Neural cell (in vitro differentiated cells): Measurements from ENCODE around the gene COPA. TPM values are rescaled to one million over a fixed set of nuclear protein-coding genes. Genes with fewer than 3 reads are reported as not detected.
A peak's percentile ranks its signal among the peaks of the same experiment; 100 is the strongest.

ENCODE experiments used
- H2AFZ ChIP-seq: fragments of 200-600, 300-800 bp; sonication (generic), shearing (Covaris generic); 2 replicates; pipeline ENCODE4 v1.6.0; 2014; ENCODE audit warnings: low read depth, mild to moderate bottlenecking, antibody characterized with exemption, low read length, moderate library complexity
- H3F3A ChIP-seq: fragments of 200-600 bp; shearing (Covaris generic); 2 replicates; pipeline ENCODE4 v1.6.1; 2016; ENCODE audit warnings: mild to moderate bottlenecking, moderate library complexity, mixed read lengths, antibody characterized with exemption, low read length; ENCODE audit not compliant: insufficient read depth, poor library complexity, severe bottlenecking
- H3K27ac ChIP-seq: fragments of 200-600, 300-800 bp; sonication (generic), shearing (Covaris generic); 2 replicates; pipeline ENCODE4 v1.5.1; 2014; ENCODE audit warnings: mild to moderate bottlenecking, low read length, moderate library complexity
- H3K27me3 ChIP-seq: fragments of 300-800, 200-600 bp; sonication (generic), shearing (Covaris generic); 2 replicates; pipeline ENCODE4 v1.6.0; 2014; ENCODE audit warnings: mild to moderate bottlenecking, low read depth, low read length, moderate library complexity; ENCODE audit not compliant: insufficient read depth
- H3K36me3 ChIP-seq: fragments of 300-800, 200-600 bp; sonication (generic), shearing (Covaris generic); 2 replicates; pipeline ENCODE4 v1.5.1; 2014; ENCODE audit warnings: mild to moderate bottlenecking, antibody characterized with exemption, low read length, moderate library complexity; ENCODE audit not compliant: insufficient read depth
- H3K4me2 ChIP-seq: fragments of 300-800, 200-600 bp; sonication (generic), shearing (Covaris generic); 2 replicates; pipeline ENCODE4 v1.6.0; 2014; ENCODE audit warnings: mild to moderate bottlenecking, low read length
- H3K4me3 ChIP-seq: fragments of 300-800, 200-600 bp; sonication (generic), shearing (Covaris generic); 2 replicates; pipeline ENCODE4 v1.5.1; 2014; ENCODE audit warnings: mild to moderate bottlenecking, low read length, moderate library complexity
- H3K79me2 ChIP-seq: fragments of 200-600 bp; shearing (Covaris generic); replicated peaks from 2 replicates; pipeline ENCODE4 v1.6.0; 2014; ENCODE audit warnings: mild to moderate bottlenecking, low read length, moderate library complexity; ENCODE audit not compliant: insufficient read depth
- H3K9ac ChIP-seq: fragments of 300-800, 200-600 bp; sonication (generic), shearing (Covaris generic); 2 replicates; pipeline ENCODE4 v1.6.1; 2016; ENCODE audit warnings: mild to moderate bottlenecking, low read length, mixed read lengths
- H3K9me2 ChIP-seq: fragments of 200-600 bp; shearing (Covaris generic); 2 replicates; pipeline ENCODE4 v1.6.1; 2016; ENCODE audit warnings: mild to moderate bottlenecking, low read length, mixed read lengths; ENCODE audit not compliant: insufficient read depth
- H3K9me3 ChIP-seq: fragments of 200-600, 300-800 bp; sonication (generic), shearing (Covaris generic); 2 replicates; pipeline ENCODE4 v1.6.1; 2016; ENCODE audit warnings: mild to moderate bottlenecking, mixed run types, low read length, moderate library complexity, mixed read lengths
- H4K20me1 ChIP-seq: fragments of 200-600 bp; shearing (Covaris generic); 2 replicates; pipeline ENCODE4 v1.6.1; 2016; ENCODE audit warnings: mild to moderate bottlenecking, mixed run types; ENCODE audit not compliant: insufficient read depth
- EP300 ChIP-seq: fragments of 450-650 bp; conservative IDR thresholded peaks from 2 replicates; pipeline ENCODE4 v1.6.1; 2014; ENCODE audit warnings: antibody characterized with exemption, mild to moderate bottlenecking, moderate library complexity; ENCODE audit not compliant: poor library complexity, severe bottlenecking
- EZH2 ChIP-seq: fragments of 200-600, 300-800 bp; shearing (Covaris generic), sonication (generic); IDR thresholded peaks from 2 replicates; pipeline ENCODE4 v1.6.1; 2014; ENCODE audit warnings: antibody characterized with exemption, low read length, borderline replicate concordance, mild to moderate bottlenecking; ENCODE audit not compliant: insufficient read depth, poor library complexity, severe bottlenecking
- MXI1 ChIP-seq: fragments of 450-650 bp; conservative IDR thresholded peaks from 2 replicates; pipeline ENCODE4 v1.6.1; 2014; ENCODE audit warnings: antibody characterized with exemption, mild to moderate bottlenecking; ENCODE audit not compliant: poor library complexity, severe bottlenecking
- POLR2AphosphoS5 ChIP-seq: IDR thresholded peaks from 2 replicates; pipeline ENCODE4 v1.6.1; 2012
- RAD21 ChIP-seq: fragments of 450-650 bp; conservative IDR thresholded peaks from 2 replicates; pipeline ENCODE4 v1.6.1; 2014; ENCODE audit warnings: antibody characterized with exemption, mild to moderate bottlenecking, moderate library complexity
- SMC3 ChIP-seq: fragments of 450-650 bp; conservative IDR thresholded peaks from 2 replicates; pipeline ENCODE4 v1.6.1; 2014; ENCODE audit warnings: antibody characterized with exemption, mild to moderate bottlenecking, moderate library complexity; ENCODE audit not compliant: poor library complexity
- TAF1 ChIP-seq: IDR thresholded peaks from 2 replicates; pipeline ENCODE4 v1.6.1; 2012; ENCODE audit warnings: low read depth
- polyA plus RNA-seq: library from polyadenylated mRNA; depleted of rRNA; stranded (reverse); fragments of >200 nt; gene quantifications from 2 replicates; pipeline ENCODE4 v1.2.3, GENCODE V29; 2014
- TF ChIP-seq, protein P1 (sequence below): IDR thresholded peaks from 2 replicates; pipeline ENCODE4 v1.6.1; 2012; ENCODE audit warnings: borderline replicate concordance
- TF ChIP-seq, protein P2 (sequence below): fragments of 450-650 bp; IDR thresholded peaks from 2 replicates; pipeline ENCODE4 v1.5.1; 2014; ENCODE audit warnings: antibody characterized with exemption, mild to moderate bottlenecking, moderate library complexity; ENCODE audit not compliant: poor library complexity, severe bottlenecking

Gene COPA
- polyA plus RNA-seq, 1 donor from 2014 or later, result 75.0 TPM

GRCh38 chr1:160285506-160285905 is 57.5 kb downstream of the COPA start:
- Histone ChIP-seq H3K4me2 (no peak overlapping the region), H3K9me3 (no peaks in the 10 kb centered on the region), H3F3A (no peaks in the 10 kb centered on the region), H3K27me3 (no peaks in the 10 kb centered on the region), H3K9me2 (no peaks in the 10 kb centered on the region), H3K79me2 (peaks cover 8% of the 10 kb centered on the region), H2AFZ (no peak overlapping the region), H3K27ac (no peak overlapping the region), H4K20me1 (no peaks in the 10 kb centered on the region), H3K4me3 (peak overlapping the region; percentile 86), H3K9ac (no peak overlapping the region), H3K36me3 (peaks cover 2% of the 10 kb centered on the region)
- TF ChIP-seq MXI1 (no peak), EP300 (no peak), EZH2 (no peak)
- TF ChIP-seq, protein P1, sequence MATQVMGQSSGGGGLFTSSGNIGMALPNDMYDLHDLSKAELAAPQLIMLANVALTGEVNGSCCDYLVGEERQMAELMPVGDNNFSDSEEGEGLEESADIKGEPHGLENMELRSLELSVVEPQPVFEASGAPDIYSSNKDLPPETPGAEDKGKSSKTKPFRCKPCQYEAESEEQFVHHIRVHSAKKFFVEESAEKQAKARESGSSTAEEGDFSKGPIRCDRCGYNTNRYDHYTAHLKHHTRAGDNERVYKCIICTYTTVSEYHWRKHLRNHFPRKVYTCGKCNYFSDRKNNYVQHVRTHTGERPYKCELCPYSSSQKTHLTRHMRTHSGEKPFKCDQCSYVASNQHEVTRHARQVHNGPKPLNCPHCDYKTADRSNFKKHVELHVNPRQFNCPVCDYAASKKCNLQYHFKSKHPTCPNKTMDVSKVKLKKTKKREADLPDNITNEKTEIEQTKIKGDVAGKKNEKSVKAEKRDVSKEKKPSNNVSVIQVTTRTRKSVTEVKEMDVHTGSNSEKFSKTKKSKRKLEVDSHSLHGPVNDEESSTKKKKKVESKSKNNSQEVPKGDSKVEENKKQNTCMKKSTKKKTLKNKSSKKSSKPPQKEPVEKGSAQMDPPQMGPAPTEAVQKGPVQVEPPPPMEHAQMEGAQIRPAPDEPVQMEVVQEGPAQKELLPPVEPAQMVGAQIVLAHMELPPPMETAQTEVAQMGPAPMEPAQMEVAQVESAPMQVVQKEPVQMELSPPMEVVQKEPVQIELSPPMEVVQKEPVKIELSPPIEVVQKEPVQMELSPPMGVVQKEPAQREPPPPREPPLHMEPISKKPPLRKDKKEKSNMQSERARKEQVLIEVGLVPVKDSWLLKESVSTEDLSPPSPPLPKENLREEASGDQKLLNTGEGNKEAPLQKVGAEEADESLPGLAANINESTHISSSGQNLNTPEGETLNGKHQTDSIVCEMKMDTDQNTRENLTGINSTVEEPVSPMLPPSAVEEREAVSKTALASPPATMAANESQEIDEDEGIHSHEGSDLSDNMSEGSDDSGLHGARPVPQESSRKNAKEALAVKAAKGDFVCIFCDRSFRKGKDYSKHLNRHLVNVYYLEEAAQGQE, result no peak
- TF ChIP-seq, protein P2, sequence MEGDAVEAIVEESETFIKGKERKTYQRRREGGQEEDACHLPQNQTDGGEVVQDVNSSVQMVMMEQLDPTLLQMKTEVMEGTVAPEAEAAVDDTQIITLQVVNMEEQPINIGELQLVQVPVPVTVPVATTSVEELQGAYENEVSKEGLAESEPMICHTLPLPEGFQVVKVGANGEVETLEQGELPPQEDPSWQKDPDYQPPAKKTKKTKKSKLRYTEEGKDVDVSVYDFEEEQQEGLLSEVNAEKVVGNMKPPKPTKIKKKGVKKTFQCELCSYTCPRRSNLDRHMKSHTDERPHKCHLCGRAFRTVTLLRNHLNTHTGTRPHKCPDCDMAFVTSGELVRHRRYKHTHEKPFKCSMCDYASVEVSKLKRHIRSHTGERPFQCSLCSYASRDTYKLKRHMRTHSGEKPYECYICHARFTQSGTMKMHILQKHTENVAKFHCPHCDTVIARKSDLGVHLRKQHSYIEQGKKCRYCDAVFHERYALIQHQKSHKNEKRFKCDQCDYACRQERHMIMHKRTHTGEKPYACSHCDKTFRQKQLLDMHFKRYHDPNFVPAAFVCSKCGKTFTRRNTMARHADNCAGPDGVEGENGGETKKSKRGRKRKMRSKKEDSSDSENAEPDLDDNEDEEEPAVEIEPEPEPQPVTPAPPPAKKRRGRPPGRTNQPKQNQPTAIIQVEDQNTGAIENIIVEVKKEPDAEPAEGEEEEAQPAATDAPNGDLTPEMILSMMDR, result no peak

DNA sequence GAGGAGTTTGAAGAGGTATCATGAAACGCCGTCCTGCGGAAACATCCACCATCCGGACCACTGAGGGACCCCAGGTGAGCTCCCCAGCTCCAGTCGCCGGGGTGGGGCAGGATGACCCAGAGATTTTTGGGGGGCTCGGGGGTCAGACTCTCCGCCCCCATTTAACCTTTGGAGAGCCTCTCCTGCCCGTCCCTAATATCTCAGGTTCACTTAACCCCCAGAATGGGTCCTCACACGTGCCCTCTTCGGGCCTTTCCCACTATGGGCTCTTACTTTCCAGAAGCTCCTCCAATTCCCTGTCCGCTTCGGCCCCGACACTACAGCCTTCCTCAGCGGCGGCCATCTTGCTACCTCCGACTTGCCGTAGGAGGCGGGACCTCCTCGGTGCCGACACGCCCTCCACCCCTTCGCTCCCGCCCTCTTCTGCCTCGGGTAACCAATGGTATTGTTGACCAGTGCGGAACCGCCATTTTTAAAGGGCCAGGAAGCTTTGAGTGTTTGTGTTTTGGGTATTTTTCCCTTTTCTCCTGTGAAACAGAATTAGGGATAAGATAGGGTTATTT is 58.2 kb downstream of the COPA start, which contains the start of gene PEX19:
Gene PEX19 (minus strand): TSS at position 352 of the 563 bp plus-strand sequence. CDS start 9 bp downstream, at position 343.
- Histone ChIP-seq H3K4me3 (peak within 1 kb of the TSS; percentile 86), H3F3A (no peaks in the 10 kb centered on the region), H4K20me1 (no peaks in the 10 kb centered on the region), H3K4me2 (peak within 1 kb of the TSS; percentile 97), H2AFZ (peak within 1 kb of the TSS; percentile 79), H3K9me2 (no peaks in the 10 kb centered on the region), H3K27me3 (no peaks in the 10 kb centered on the region), H3K9me3 (no peaks in the 10 kb centered on the region), H3K27ac (peak within 1 kb of the TSS; percentile 35), H3K9ac (peak within 1 kb of the TSS; percentile 74), H3K79me2 (peaks cover 8% of the 10 kb centered on the region), H3K36me3 (no peaks in the 10 kb centered on the region)
- TF ChIP-seq RAD21, result no peak
- TF ChIP-seq, protein P1, result peak; percentile 54
- TF ChIP-seq TAF1, result peak; percentile 64
- TF ChIP-seq MXI1, result peak; percentile 91
- no peak for TF ChIP-seq SMC3
- TF ChIP-seq EP300, result no peak
- TF ChIP-seq POLR2AphosphoS5, result peak; percentile 87
- TF ChIP-seq, protein P2, result no peak
- TF ChIP-seq EZH2, result no peak
